GM21515 (cell line): ENCODE results near the gene SC5D.

ENCODE experiments used
- ATAC-seq: cut with Tn5 transposase; IDR thresholded peaks from one replicate; pipeline ENCODE4 v1.9.1; 2021; ENCODE audit not compliant: unreplicated experiment

The SC5D gene

GRCh38 chr11:121291896-121292494, 576 bp upstream of the SC5D start:
- ATAC-seq = peak; percentile 24

GRCh38 chr11:121293288-121293594, 670 bp downstream of the SC5D start:
- ATAC-seq = no peak

GRCh38 chr11:121295246-121296029, 2.9 kb downstream of the SC5D start:
- no peak for ATAC-seq

GRCh38 chr11:121297872-121298271, 5.3 kb downstream of the SC5D start:
- no peak for ATAC-seq

- no peak for ATAC-seq
Observed at GRCh38 chr11:121298774-121299173, 6.2 kb downstream of the SC5D start.

- no peak for ATAC-seq
Observed at GRCh38 chr11:121299417-121299816, 6.8 kb downstream of the SC5D start.

GRCh38 chr11:121300313-121300971, 7.9 kb downstream of the SC5D start:
- ATAC-seq = no peak

- no peak for ATAC-seq
Observed at GRCh38 chr11:121300972-121301699, 8.6 kb downstream of the SC5D start.

GRCh38 chr11:121304759-121305158, 12.2 kb downstream of the SC5D start:
- ATAC-seq = no peak

- ATAC-seq = no peak
Observed at GRCh38 chr11:121308816-121309215, 16.2 kb downstream of the SC5D start.

GRCh38 chr11:121309688-121310087, 17.1 kb downstream of the SC5D start:
- ATAC-seq = peak; percentile 82

- no peak for ATAC-seq
Observed at GRCh38 chr11:121310908-121311307, 18.3 kb downstream of the SC5D start.

- no peak for ATAC-seq
Observed at GRCh38 chr11:121311373-121311772, 18.8 kb downstream of the SC5D start.

- ATAC-seq = no peak
Observed at GRCh38 chr11:121312483-121312882, 19.9 kb downstream of the SC5D start.

GRCh38 chr11:121318848-121319834, 26.6 kb downstream of the SC5D start:
- peak; percentile 47 for ATAC-seq

GRCh38 chr11:121321614-121322243, 29.2 kb downstream of the SC5D start:
- no peak for ATAC-seq

GRCh38 chr11:121323046-121323607, 30.6 kb downstream of the SC5D start:
- no peak for ATAC-seq

- no peak for ATAC-seq
Observed at GRCh38 chr11:121326230-121326629, 33.7 kb downstream of the SC5D start.

- no peak for ATAC-seq
Observed at GRCh38 chr11:121327553-121327952, 35.0 kb downstream of the SC5D start.
